HG03469 (cell line): ENCODE measurements around the gene COMTD1.
"Not testable (repeated sequence)": the region's sequence is repeated elsewhere in the genome, so short reads cannot be mapped to it uniquely, and the experiment has no call there.

ENCODE experiments used
- ATAC-seq: cut with Tn5 transposase; IDR thresholded peaks from one replicate; pipeline ENCODE4 v1.9.1; 2021; ENCODE audit warnings: mild to moderate bottlenecking, moderate library complexity, moderate number of reproducible peaks; ENCODE audit not compliant: unreplicated experiment

The COMTD1 gene

GRCh38 chr10:75223507-75223906 lies 12.2 kb downstream of the COMTD1 start:
- ATAC-seq: no peak

GRCh38 chr10:75221492-75221891 lies 14.3 kb downstream of the COMTD1 start:
- ATAC-seq: not testable (repeated sequence)

- no peak for ATAC-seq
Observed at GRCh38 chr10:75220274-75220673, 15.5 kb downstream of the COMTD1 start.

- no peak for ATAC-seq
Observed at GRCh38 chr10:75212343-75212742, 23.4 kb downstream of the COMTD1 start.

GRCh38 chr10:75211007-75211691 lies 24.6 kb downstream of the COMTD1 start:
- no peak for ATAC-seq

- ATAC-seq: peak; percentile 66
Observed at GRCh38 chr10:75210282-75211006, 25.3 kb downstream of the COMTD1 start, which contains the start of gene VDAC2. VDAC2 (plus strand) TSS chr10:75210796; CDS start chr10:75211159, 363 bp downstream.

- ATAC-seq: peak; percentile 30
Observed at GRCh38 chr10:75209921-75210281, 25.9 kb downstream of the COMTD1 start.

- ATAC-seq: peak; percentile 3
Observed at GRCh38 chr10:75209086-75209920, 26.5 kb downstream of the COMTD1 start.

GRCh38 chr10:75208181-75208580 lies 27.6 kb downstream of the COMTD1 start:
- ATAC-seq: no peak

GRCh38 chr10:75207857-75208144 lies 28.0 kb downstream of the COMTD1 start:
- no peak for ATAC-seq

GRCh38 chr10:75207079-75207856 lies 28.5 kb downstream of the COMTD1 start:
- no peak for ATAC-seq

- not testable (repeated sequence) for ATAC-seq
Observed at GRCh38 chr10:75206638-75207037, 29.1 kb downstream of the COMTD1 start.

- ATAC-seq: no peak
Observed at GRCh38 chr10:75205908-75206307, 29.8 kb downstream of the COMTD1 start.

- ATAC-seq: no peak
Observed at GRCh38 chr10:75203724-75204123, 32.0 kb downstream of the COMTD1 start.

GRCh38 chr10:75203046-75203620 lies 32.6 kb downstream of the COMTD1 start:
- not testable (repeated sequence) for ATAC-seq

- ATAC-seq: no peak
Observed at GRCh38 chr10:75202321-75203045, 33.3 kb downstream of the COMTD1 start.

- ATAC-seq: no peak
Observed at GRCh38 chr10:75201793-75202307, 33.9 kb downstream of the COMTD1 start.

- ATAC-seq: not testable (repeated sequence)
Observed at GRCh38 chr10:75199949-75200348, 35.8 kb downstream of the COMTD1 start.

- no peak for ATAC-seq
Observed at GRCh38 chr10:75197906-75198305, 37.9 kb downstream of the COMTD1 start.

GRCh38 chr10:75197066-75197465 lies 38.7 kb downstream of the COMTD1 start:
- no peak for ATAC-seq
